HG03469 (cell line): ENCODE results near the gene TSEN2.

Source experiments
- ATAC-seq: cut with Tn5 transposase; IDR thresholded peaks from one replicate; pipeline ENCODE4 v1.9.1; 2021; ENCODE audit warnings: mild to moderate bottlenecking, moderate library complexity, moderate number of reproducible peaks; ENCODE audit not compliant: unreplicated experiment

The TSEN2 gene

GRCh38 chr3:12582730-12583129 lies 98.5 kb downstream of the TSEN2 start:
- ATAC-seq: no peak
